Retinal pigment epithelial cell (primary cell): ENCODE data around the gene FCER2.

Source experiments
- DNase-seq: peaks from one replicate; pipeline ENCODE4 v3.0.0-alpha.2; 2010; ENCODE audit warnings: low read depth
- H3K4me3 ChIP-seq: 2 replicates; pipeline ENCODE4 v1.5.1; 2011; ENCODE audit warnings: mild to moderate bottlenecking, low read length, control low read depth, moderate library complexity
- TF ChIP-seq, protein P1 (sequence below): conservative IDR thresholded peaks from 2 replicates; pipeline ENCODE4 v1.5.1; 2011; ENCODE audit warnings: low read depth, low read length, control low read depth, inconsistent platforms

The FCER2 gene

DNA sequence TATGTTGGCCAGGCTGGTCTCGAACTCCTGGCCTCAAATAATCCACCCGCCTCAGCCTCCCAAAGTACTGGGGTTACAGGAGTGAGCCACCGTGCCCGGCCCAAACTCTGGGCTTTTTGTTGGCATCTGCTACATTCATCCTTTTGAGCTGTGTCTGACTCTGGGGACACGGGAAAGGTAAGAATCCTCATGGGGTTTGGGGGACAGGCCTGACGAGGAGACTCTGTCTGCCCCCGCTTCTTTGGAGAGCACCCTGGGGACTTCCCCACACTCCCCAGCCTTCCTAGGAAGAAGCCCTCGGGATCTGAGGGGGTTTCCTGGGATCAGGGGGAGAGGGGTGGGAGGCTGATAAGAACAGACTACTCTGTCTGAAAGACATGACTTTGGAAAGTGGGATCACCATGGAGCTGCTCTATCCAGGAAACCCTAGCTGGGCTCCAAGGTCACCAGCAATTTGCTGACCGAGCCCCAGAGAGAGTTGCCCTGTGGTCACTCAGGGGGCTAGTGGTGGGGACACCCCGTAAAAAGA lies 8.1 kb upstream of the FCER2 start:
- no peak overlapping the region for H3K4me3 ChIP-seq
- TF ChIP-seq, protein P1, sequence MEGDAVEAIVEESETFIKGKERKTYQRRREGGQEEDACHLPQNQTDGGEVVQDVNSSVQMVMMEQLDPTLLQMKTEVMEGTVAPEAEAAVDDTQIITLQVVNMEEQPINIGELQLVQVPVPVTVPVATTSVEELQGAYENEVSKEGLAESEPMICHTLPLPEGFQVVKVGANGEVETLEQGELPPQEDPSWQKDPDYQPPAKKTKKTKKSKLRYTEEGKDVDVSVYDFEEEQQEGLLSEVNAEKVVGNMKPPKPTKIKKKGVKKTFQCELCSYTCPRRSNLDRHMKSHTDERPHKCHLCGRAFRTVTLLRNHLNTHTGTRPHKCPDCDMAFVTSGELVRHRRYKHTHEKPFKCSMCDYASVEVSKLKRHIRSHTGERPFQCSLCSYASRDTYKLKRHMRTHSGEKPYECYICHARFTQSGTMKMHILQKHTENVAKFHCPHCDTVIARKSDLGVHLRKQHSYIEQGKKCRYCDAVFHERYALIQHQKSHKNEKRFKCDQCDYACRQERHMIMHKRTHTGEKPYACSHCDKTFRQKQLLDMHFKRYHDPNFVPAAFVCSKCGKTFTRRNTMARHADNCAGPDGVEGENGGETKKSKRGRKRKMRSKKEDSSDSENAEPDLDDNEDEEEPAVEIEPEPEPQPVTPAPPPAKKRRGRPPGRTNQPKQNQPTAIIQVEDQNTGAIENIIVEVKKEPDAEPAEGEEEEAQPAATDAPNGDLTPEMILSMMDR = no peak
- no peak for DNase-seq

DNA sequence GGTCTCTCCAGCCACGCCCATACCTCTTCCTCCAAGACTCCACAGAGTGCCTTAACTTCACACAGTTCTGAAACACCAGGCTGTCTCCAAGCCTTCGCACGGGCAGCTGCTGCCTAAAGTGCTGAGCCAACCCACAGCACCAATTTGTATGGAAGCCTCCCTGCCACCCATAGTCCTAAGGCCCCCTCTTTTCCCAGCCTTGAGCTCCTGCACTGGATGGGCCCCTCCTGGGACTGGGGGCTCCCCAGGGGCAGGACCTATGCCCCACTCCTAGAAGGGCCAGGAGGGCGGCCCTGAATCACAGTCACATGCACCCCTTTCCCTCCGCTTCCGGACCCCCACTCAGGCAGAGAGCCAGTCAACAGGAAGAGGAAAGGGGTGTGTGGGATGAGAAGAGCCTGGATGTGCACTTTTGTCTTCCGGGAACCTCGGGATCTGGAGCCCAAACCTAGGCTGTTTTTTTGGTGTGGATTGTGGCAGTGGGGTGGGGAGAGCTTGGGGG lies 5.1 kb upstream of the FCER2 start:
- H3K4me3 ChIP-seq = no peak overlapping the region
- DNase-seq = no peak
- TF ChIP-seq, protein P1 = no peak

DNA sequence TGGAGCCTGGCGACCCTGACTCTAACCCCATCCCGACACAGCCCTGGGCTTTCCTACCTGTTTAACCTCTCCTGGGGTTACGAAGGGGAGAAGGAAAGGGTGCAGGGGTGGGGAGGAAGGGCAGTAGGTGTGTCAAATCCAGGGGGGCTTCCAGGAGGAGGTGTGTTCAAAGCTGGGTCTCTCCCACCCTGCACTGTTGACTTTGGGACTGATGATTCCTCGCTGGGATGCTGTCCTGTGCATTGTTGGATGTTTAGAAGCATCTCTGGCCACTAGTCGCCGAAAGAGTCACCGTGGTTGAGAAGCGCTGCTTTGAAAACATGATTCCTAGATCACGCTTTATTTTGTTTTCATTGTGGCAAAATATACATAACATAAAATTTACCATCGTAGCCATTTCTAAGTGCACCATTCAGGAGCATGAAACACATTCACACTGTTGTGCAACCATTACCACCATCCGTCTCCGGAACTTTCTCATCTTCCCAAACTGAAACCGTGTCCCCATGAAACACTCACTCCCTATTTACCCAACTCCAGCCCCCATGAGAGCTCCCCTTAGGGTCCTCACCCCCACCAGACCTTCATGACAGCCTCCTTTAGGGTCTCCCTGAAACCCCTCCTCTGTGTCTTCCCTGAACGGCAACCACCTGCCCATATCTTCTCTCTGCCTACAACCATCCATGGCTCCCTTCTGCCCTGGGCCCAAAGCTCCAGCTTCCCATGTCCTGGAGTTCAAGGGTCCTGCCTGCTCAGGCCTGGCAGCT lies 4.4 kb upstream of the FCER2 start:
- DNase-seq = no peak
- TF ChIP-seq, protein P1 = no peak
- H3K4me3 ChIP-seq = no peak overlapping the region

DNA sequence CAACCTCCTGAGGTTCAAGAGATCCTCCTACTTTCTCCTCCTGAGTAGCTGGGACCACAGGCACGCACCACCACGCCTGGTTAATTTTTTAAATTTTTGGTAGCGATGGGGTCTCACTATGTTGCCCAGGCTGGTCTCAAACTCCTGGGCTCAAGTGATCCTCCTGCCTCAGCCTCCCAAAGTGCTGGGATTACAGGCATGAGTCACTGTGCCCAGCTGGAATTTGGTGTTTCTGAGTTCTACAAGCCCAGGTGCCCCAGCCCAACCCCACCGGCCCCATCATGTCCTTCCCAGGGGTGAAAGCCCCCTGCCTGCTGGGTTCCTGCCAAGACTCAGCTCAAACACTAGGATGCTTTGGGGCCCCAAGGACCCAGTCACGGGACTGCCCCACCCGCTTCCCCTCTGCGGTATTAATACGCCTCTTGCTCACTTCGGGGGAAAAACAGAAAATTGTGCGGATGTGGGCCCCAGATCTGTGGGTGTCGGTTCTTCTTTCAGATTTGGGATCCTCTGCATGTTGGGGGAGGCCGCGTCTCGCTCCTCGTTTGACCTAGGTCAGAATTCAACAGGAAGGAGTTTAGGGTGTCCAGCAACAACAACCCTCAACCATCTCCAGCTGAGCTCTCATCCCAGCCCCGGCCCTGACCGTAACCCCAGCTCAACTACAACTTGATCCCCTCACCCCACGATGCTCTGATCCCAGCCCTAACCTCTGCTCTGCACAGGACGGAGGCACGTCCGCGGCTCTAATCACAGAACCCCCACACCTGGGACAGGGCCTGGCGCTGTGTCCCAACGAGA lies 3.7 kb upstream of the FCER2 start:
- DNase-seq = no peak
- H3K4me3 ChIP-seq = no peak overlapping the region
- TF ChIP-seq, protein P1 = no peak

- TF ChIP-seq, protein P1 = no peak
- no peak overlapping the region for H3K4me3 ChIP-seq
- DNase-seq = no peak
Observed at GRCh38 chr19:7704280-7705060, 2.5 kb upstream of the FCER2 start.

DNA sequence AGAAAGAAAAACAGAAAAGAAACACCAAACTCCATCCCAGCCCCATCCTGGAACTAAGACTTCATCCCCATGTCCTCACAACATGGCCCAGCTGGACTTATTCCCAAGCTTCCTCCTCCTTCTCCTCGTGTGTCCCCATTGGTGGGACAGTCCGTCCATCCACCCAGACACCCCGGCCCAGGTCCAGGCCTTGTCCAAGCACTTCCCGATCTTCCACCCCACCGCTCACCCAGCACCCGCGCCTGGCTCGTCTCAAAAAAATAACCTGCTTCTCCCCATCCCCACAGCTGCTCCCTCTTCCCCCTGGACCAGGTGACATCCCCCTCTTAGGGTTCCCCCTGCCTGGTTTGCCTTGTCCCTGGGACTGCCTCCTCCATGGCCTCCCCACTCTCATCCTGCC lies 1.4 kb upstream of the FCER2 start:
- TF ChIP-seq, protein P1 = no peak
- no peak for DNase-seq
- H3K4me3 ChIP-seq = no peak overlapping the region
